HepG2 (cell line): ENCODE measurements around the gene CEP104. TPM values are rescaled to one million over a fixed set of nuclear protein-coding genes. Genes with fewer than 3 reads are reported as not detected.

Experiments used
- DR1 ChIP-seq: sonication (generic); formaldehyde crosslinking; IDR thresholded peaks from 2 replicates; pipeline ENCODE4 v1.8.0; 2021; ENCODE audit warnings: mild to moderate bottlenecking, missing genetic modification reagents, inconsistent platforms
- DZIP1 ChIP-seq: sonication (generic); formaldehyde crosslinking; IDR thresholded peaks from 2 replicates; pipeline ENCODE4 v1.5.0; 2020; ENCODE audit warnings: mild to moderate bottlenecking, missing genetic modification reagents
- ELF1 ChIP-seq: sonication (generic); formaldehyde crosslinking; IDR thresholded peaks from 2 replicates; pipeline ENCODE4 v1.4.0; 2020; ENCODE audit warnings: missing genetic modification reagents
- MZF1 ChIP-seq: sonication (generic); formaldehyde crosslinking; IDR thresholded peaks from 2 replicates; pipeline ENCODE4 v1.8.1; 2023; ENCODE audit warnings: mild to moderate bottlenecking, missing genetic modification reagents, borderline replicate concordance
- USF2 ChIP-seq, 2 experiments: sonication (generic) in 1 of 2; formaldehyde crosslinking in 1 of 2; IDR thresholded peaks; 2 replicates each; pipeline versions ENCODE4 v1.5.1 to v1.6.1; 2011 to 2020; ENCODE audit warnings: borderline replicate concordance in 1 of 2, low read depth in 1 of 2, low read length in 1 of 2, mild to moderate bottlenecking in 1 of 2, missing genetic modification reagents in 1 of 2, moderate library complexity in 1 of 2
- YEATS2 ChIP-seq: sonication (generic); formaldehyde crosslinking; IDR thresholded peaks from 2 replicates; pipeline ENCODE4 v1.4.0; 2020; ENCODE audit warnings: missing genetic modification reagents, borderline replicate concordance
- ZNF136 ChIP-seq: sonication (generic); formaldehyde crosslinking; IDR thresholded peaks from 2 replicates; pipeline ENCODE4 v1.8.1; 2022; ENCODE audit warnings: low read depth, mild to moderate bottlenecking, moderate library complexity, missing genetic modification reagents
- ZNF761 ChIP-seq: sonication (generic); formaldehyde crosslinking; conservative IDR thresholded peaks from 2 replicates; pipeline ENCODE4 v1.4.0; 2020; ENCODE audit warnings: mild to moderate bottlenecking, missing genetic modification reagents
- ZNF878 ChIP-seq: sonication (generic); formaldehyde crosslinking; IDR thresholded peaks from 2 replicates; pipeline ENCODE4 v1.8.1; 2023; ENCODE audit warnings: mild to moderate bottlenecking, missing genetic modification reagents, moderate library complexity
- polyA plus RNA-seq, 8 experiments: library from polyadenylated mRNA; depleted of rRNA in 3 of 8; stranded (reverse) in 7 of 8; unstranded in 1 of 8; fragments of >200 nt; fragmentation: Illumina TruSeq in 4 of 8; extraction: Trizol in 4 of 8; gene quantifications; 2 replicates each; pipeline versions ENCODE4 v1.2.1 to v1.2.3, GENCODE V29; 2011 to 2016; ENCODE audit warnings: low read depth in 4 of 8, missing spikeins in 1 of 8, mixed read lengths in 1 of 8; ENCODE audit not compliant: insufficient read depth in 1 of 8
- total RNA-seq, 5 experiments: library from RNA; depleted of rRNA; stranded (reverse); fragments of >200 nt; fragmentation: Illumina TruSeq; extraction: Trizol; gene quantifications; 2 replicates each; pipeline ENCODE4 v1.2.3, GENCODE V29; 2016; ENCODE audit warnings: low read depth in 1 of 5
- TF ChIP-seq, protein P1 (sequence below): sonication (generic); formaldehyde crosslinking; IDR thresholded peaks from 2 replicates; pipeline ENCODE4 v1.5.0; 2020; ENCODE audit warnings: mild to moderate bottlenecking, missing genetic modification reagents, moderate library complexity
- TF ChIP-seq, protein P2 (sequence below): sonication (generic); formaldehyde crosslinking; IDR thresholded peaks from 2 replicates; pipeline ENCODE4 v1.4.0; 2020; ENCODE audit warnings: missing genetic modification reagents, low read depth, mild to moderate bottlenecking, borderline replicate concordance
- TF ChIP-seq, protein P3 (sequence below): IDR thresholded peaks from 2 replicates; pipeline ENCODE4 v1.6.1; 2016
- TF ChIP-seq, protein P4 (sequence below): sonication (generic); formaldehyde crosslinking; IDR thresholded peaks from 2 replicates; pipeline ENCODE4 v1.5.0; 2020; ENCODE audit warnings: mild to moderate bottlenecking, missing genetic modification reagents

Gene CEP104
- total and polyA plus RNA-seq, 2 of the 13 experiments (the other 11 are each of a cell fraction or from before 2014, with no cell fraction given), result 20.4 to 30.1 TPM

- TF ChIP-seq, protein P1, sequence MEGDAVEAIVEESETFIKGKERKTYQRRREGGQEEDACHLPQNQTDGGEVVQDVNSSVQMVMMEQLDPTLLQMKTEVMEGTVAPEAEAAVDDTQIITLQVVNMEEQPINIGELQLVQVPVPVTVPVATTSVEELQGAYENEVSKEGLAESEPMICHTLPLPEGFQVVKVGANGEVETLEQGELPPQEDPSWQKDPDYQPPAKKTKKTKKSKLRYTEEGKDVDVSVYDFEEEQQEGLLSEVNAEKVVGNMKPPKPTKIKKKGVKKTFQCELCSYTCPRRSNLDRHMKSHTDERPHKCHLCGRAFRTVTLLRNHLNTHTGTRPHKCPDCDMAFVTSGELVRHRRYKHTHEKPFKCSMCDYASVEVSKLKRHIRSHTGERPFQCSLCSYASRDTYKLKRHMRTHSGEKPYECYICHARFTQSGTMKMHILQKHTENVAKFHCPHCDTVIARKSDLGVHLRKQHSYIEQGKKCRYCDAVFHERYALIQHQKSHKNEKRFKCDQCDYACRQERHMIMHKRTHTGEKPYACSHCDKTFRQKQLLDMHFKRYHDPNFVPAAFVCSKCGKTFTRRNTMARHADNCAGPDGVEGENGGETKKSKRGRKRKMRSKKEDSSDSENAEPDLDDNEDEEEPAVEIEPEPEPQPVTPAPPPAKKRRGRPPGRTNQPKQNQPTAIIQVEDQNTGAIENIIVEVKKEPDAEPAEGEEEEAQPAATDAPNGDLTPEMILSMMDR (CRISPR knock-in tag), result peak; percentile 94
- TF ChIP-seq ELF1 (CRISPR knock-in tag), result peak; percentile 91
- TF ChIP-seq MZF1 (CRISPR knock-in tag), result 0 out of 2 replicates have a peak, but pooled peaks have one; percentile 52
- no peak for TF ChIP-seq ZNF878 (CRISPR knock-in tag)
- peak; percentile 27; the same call in 1 of the 2 replicates for TF ChIP-seq ZNF136 (CRISPR knock-in tag)
- TF ChIP-seq DZIP1 (CRISPR knock-in tag), result 0 out of 2 replicates have a peak, but pooled peaks have one; percentile 14
- TF ChIP-seq, protein P2, sequence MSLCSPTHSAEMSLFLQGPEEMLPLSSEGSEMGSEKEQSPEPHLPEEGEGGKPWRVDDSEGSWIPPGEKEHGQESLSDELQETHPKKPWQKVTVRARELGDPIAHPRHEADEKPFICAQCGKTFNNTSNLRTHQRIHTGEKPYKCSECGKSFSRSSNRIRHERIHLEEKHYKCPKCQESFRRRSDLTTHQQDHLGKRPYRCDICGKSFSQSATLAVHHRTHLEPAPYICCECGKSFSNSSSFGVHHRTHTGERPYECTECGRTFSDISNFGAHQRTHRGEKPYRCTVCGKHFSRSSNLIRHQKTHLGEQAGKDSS (CRISPR knock-in tag), result no peak; the same call in 1 of the 2 replicates
- TF ChIP-seq ZNF761, result no peak
- TF ChIP-seq DR1 (CRISPR knock-in tag), result peak; percentile 56; the same call in 1 of the 2 replicates
- no peak for TF ChIP-seq USF2 (IDR thresholded peaks at IDR 0.05; ENCODE audit: low read depth, low read length)
- TF ChIP-seq USF2 (CRISPR knock-in tag; IDR thresholded peaks at IDR 0.05; ENCODE audit: borderline replicate concordance), result no peak; the same call in 1 of the 2 replicates
- TF ChIP-seq, protein P3, sequence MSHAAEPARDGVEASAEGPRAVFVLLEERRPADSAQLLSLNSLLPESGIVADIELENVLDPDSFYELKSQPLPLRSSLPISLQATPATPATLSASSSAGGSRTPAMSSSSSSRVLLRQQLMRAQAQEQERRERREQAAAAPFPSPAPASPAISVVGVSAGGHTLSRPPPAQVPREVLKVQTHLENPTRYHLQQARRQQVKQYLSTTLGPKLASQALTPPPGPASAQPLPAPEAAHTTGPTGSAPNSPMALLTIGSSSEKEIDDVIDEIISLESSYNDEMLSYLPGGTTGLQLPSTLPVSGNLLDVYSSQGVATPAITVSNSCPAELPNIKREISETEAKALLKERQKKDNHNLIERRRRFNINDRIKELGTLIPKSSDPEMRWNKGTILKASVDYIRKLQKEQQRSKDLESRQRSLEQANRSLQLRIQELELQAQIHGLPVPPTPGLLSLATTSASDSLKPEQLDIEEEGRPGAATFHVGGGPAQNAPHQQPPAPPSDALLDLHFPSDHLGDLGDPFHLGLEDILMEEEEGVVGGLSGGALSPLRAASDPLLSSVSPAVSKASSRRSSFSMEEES (CRISPR knock-in tag), result no peak; the same call in 1 of the 2 replicates
- TF ChIP-seq YEATS2 (CRISPR knock-in tag), result peak; percentile 70; the same call in 1 of the 2 replicates
- TF ChIP-seq, protein P4, sequence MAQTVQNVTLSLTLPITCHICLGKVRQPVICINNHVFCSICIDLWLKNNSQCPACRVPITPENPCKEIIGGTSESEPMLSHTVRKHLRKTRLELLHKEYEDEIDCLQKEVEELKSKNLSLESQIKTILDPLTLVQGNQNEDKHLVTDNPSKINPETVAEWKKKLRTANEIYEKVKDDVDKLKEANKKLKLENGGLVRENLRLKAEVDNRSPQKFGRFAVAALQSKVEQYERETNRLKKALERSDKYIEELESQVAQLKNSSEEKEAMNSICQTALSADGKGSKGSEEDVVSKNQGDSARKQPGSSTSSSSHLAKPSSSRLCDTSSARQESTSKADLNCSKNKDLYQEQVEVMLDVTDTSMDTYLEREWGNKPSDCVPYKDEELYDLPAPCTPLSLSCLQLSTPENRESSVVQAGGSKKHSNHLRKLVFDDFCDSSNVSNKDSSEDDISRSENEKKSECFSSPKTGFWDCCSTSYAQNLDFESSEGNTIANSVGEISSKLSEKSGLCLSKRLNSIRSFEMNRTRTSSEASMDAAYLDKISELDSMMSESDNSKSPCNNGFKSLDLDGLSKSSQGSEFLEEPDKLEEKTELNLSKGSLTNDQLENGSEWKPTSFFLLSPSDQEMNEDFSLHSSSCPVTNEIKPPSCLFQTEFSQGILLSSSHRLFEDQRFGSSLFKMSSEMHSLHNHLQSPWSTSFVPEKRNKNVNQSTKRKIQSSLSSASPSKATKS (CRISPR knock-in tag), result no peak
These were observed at the start of gene CEP104, which contains the start of gene DFFB (continued) for GRCh38 chr1:3856923-3857790.
